H1 (cell line): ENCODE measurements around the gene PPFIBP2. TPM values are rescaled to one million over a fixed set of nuclear protein-coding genes. Genes with fewer than 3 reads are reported as not detected.

Experiments used
- CTCF ChIA-PET: fragments of 300-600 bp; sonication (Branson Sonifier 250); formaldehyde crosslinking; loops from one replicate; lab custom pipeline; 2021; ENCODE audit not compliant: partially characterized antibody; lab: Charles Lee
- POLR2A ChIA-PET: fragments of 300-600 bp; sonication (Branson Sonifier 250); formaldehyde crosslinking; loops from one replicate; lab custom pipeline; 2021; ENCODE audit warnings: inconsistent platforms; ENCODE audit not compliant: partially characterized antibody; lab: Charles Lee
- DNase-seq, 2 experiments: peaks; one replicate each; pipeline versions ENCODE4 v3.0.0 to v3.0.0-alpha.2; 2010 to 2022; ENCODE audit warnings: low spot score in 2 of 2, low read depth in 1 of 2, mixed read lengths in 1 of 2
- FAIRE-seq: peaks from 2 replicates; lab custom pipeline; 2011; peaks lifted over from hg19 to GRCh38; lab: Jason Lieb, UNC
- H2AFZ ChIP-seq: 2 replicates; pipeline ENCODE4 v1.8.1; 2012; ENCODE audit warnings: low read length, inconsistent platforms
- H2AK5ac ChIP-seq: 2 replicates; pipeline ENCODE4 v1.6.1; 2013; ENCODE audit warnings: low read depth, low read length
- H2BK120ac ChIP-seq: replicated peaks from 2 replicates; pipeline ENCODE3; 2013; ENCODE audit warnings: low read depth, low read length, inconsistent platforms
- H2BK12ac ChIP-seq: 2 replicates; pipeline ENCODE4 v1.6.1; 2013; ENCODE audit warnings: low read depth, low read length
- H2BK15ac ChIP-seq: 2 replicates; pipeline ENCODE4 v1.6.1; 2013; ENCODE audit warnings: low read length
- H2BK20ac ChIP-seq: 2 replicates; pipeline ENCODE4 v1.6.1; 2013; ENCODE audit warnings: low read length
- H2BK5ac ChIP-seq: 2 replicates; pipeline ENCODE4 v1.6.1; 2013; ENCODE audit warnings: low read depth, low read length
- H3K14ac ChIP-seq: 2 replicates; pipeline ENCODE4 v1.6.1; 2013; ENCODE audit warnings: inconsistent platforms; ENCODE audit not compliant: insufficient read length
- H3K18ac ChIP-seq: 2 replicates; pipeline ENCODE4 v1.6.1; 2013; ENCODE audit warnings: low read length; ENCODE audit errors: extremely low read depth
- H3K23ac ChIP-seq: 2 replicates; pipeline ENCODE4 v1.6.1; 2013; ENCODE audit warnings: inconsistent platforms; ENCODE audit not compliant: insufficient read length
- H3K23me2 ChIP-seq: 2 replicates; pipeline ENCODE4 v1.6.1; 2013; ENCODE audit warnings: low read depth, low read length
- H3K27ac ChIP-seq: 2 replicates; pipeline ENCODE4 v1.6.1; 2011; ENCODE audit warnings: low read depth, low read length, inconsistent platforms
- H3K27me3 ChIP-seq, 4 experiments: replicated peaks in 1 of 4; 1 replicate in 1 of 4; 2 replicates in 3 of 4; pipeline versions ENCODE4 v1.6.1 to v1.8.1; 2011 to 2013; ENCODE audit warnings: low read length in 3 of 4, mild to moderate bottlenecking in 3 of 4, inconsistent platforms in 2 of 4, mixed read lengths in 2 of 4, moderate library complexity in 1 of 4; ENCODE audit not compliant: control insufficient read depth in 3 of 4, insufficient read depth in 3 of 4; ENCODE audit errors: extremely low read depth in 1 of 4
- H3K36me3 ChIP-seq, 4 experiments: 2 replicates each; pipeline versions ENCODE4 v1.6.1 to v1.8.1; 2011 to 2013; ENCODE audit warnings: mild to moderate bottlenecking in 4 of 4, low read length in 3 of 4, moderate library complexity in 2 of 4, control low read depth in 1 of 4, inconsistent platforms in 1 of 4; ENCODE audit not compliant: insufficient read depth in 4 of 4, control insufficient read depth in 2 of 4
- H3K4ac ChIP-seq: replicated peaks from 2 replicates; pipeline ENCODE3; 2013; ENCODE audit warnings: low read length, low read depth, mixed read lengths, inconsistent platforms; ENCODE audit not compliant: insufficient read length
- H3K4me1 ChIP-seq, 4 experiments: replicated peaks in 1 of 4; 1 replicate in 1 of 4; 2 replicates in 3 of 4; pipeline versions ENCODE4 v1.6.1 to v1.8.1; 2011 to 2013; ENCODE audit warnings: low read length in 3 of 4, inconsistent platforms in 2 of 4, mixed read lengths in 1 of 4; ENCODE audit not compliant: insufficient read depth in 4 of 4, control insufficient read depth in 3 of 4
- H3K4me2 ChIP-seq, 2 experiments: 2 replicates each; pipeline versions ENCODE4 v1.6.1 to v1.8.1; 2011 to 2013; ENCODE audit warnings: low read depth in 2 of 2, low read length in 2 of 2, control low read depth in 1 of 2, inconsistent platforms in 1 of 2, mild to moderate bottlenecking in 1 of 2; ENCODE audit not compliant: insufficient read depth in 1 of 2
- H3K4me3 ChIP-seq, 4 experiments: fragments of 200-600, 300-600 bp in 1 of 4; sonication (generic), shearing (Covaris generic), sonication (Bioruptor Twin) in 1 of 4; 2 replicates each; pipeline versions ENCODE4 v1.5.1 to v1.8.1; 2011 to 2016; ENCODE audit warnings: low read length in 4 of 4, low read depth in 3 of 4, control low read depth in 2 of 4, inconsistent platforms in 2 of 4, mild to moderate bottlenecking in 2 of 4, mixed read lengths in 1 of 4, moderate library complexity in 1 of 4; ENCODE audit not compliant: insufficient read depth in 2 of 4; ENCODE audit errors: extremely low read depth in 1 of 4
- H3K56ac ChIP-seq: replicated peaks from 2 replicates; pipeline ENCODE3; 2013; ENCODE audit warnings: low read depth, mild to moderate bottlenecking, mixed read lengths, low read length, inconsistent platforms; ENCODE audit not compliant: insufficient read length
- H3K79me1 ChIP-seq: 2 replicates; pipeline ENCODE4 v1.6.1; 2013; ENCODE audit warnings: low read depth, low read length, control low read depth
- H3K79me2 ChIP-seq, 2 experiments: 2 replicates each; pipeline versions ENCODE4 v1.6.1 to v1.8.1; 2012 to 2013; ENCODE audit warnings: low read length in 2 of 2, mild to moderate bottlenecking in 2 of 2, inconsistent platforms in 1 of 2; ENCODE audit not compliant: insufficient read depth in 2 of 2, control insufficient read depth in 1 of 2
- H3K9ac ChIP-seq, 4 experiments: replicated peaks in 1 of 4; 1 replicate in 1 of 4; 2 replicates in 3 of 4; pipeline versions ENCODE4 v1.6.1 to v1.8.1; 2011 to 2013; ENCODE audit warnings: low read depth in 3 of 4, low read length in 3 of 4, control low read depth in 2 of 4, mild to moderate bottlenecking in 2 of 4, moderate library complexity in 2 of 4, inconsistent platforms in 1 of 4; ENCODE audit errors: extremely low read depth in 1 of 4
- H3K9me3 ChIP-seq, 2 experiments: 2 replicates each; pipeline versions ENCODE4 v1.6.1 to v1.8.1; 2012 to 2013; ENCODE audit warnings: mild to moderate bottlenecking in 2 of 2, moderate library complexity in 2 of 2, control low read depth in 1 of 2, inconsistent platforms in 1 of 2, low read depth in 1 of 2, low read length in 1 of 2, mixed read lengths in 1 of 2; ENCODE audit not compliant: insufficient read depth in 2 of 2
- H4K20me1 ChIP-seq, 2 experiments: replicated peaks in 1 of 2; 2 replicates each; pipeline versions ENCODE3 to v1.8.1; 2011 to 2013; ENCODE audit warnings: inconsistent platforms in 2 of 2, low read length in 2 of 2, mild to moderate bottlenecking in 1 of 2; ENCODE audit not compliant: insufficient read depth in 2 of 2, control insufficient read depth in 1 of 2
- H4K5ac ChIP-seq: 2 replicates; pipeline ENCODE4 v1.6.1; 2013; ENCODE audit warnings: low read length, low read depth, mixed read lengths, inconsistent platforms; ENCODE audit not compliant: insufficient read length
- H4K8ac ChIP-seq: 2 replicates; pipeline ENCODE4 v1.8.0; 2013; ENCODE audit warnings: mild to moderate bottlenecking, moderate library complexity, low read length, inconsistent platforms; ENCODE audit not compliant: insufficient read depth; ENCODE audit errors: extremely low read depth
- H4K91ac ChIP-seq: replicated peaks from 2 replicates; pipeline ENCODE3; 2013; ENCODE audit warnings: low read length, mixed read lengths, inconsistent platforms; ENCODE audit not compliant: insufficient read length
- BRCA1 ChIP-seq: IDR thresholded peaks from 2 replicates; pipeline ENCODE4 v1.6.1; 2012; ENCODE audit warnings: low read depth, low read length, improper control_type of control experiment
- NANOG ChIP-seq: IDR thresholded peaks from 2 replicates; pipeline ENCODE4 v1.6.1; 2011; ENCODE audit warnings: low read length, low read depth, mild to moderate bottlenecking, inconsistent platforms; ENCODE audit not compliant: insufficient read depth, poor library complexity, severe bottlenecking
- WGBS, 2 experiments: shearing (Covaris generic) in 1 of 2; methylation state at CpG; one replicate each; pipeline versions ENCODE4 v1.1.6 to v1.1.7; 2013 to 2015; ENCODE audit warnings: low lambda C conversion rate in 2 of 2, mixed read lengths in 2 of 2, inconsistent platforms in 1 of 2, low coverage in 1 of 2, missing lambda C conversion rate in 1 of 2; ENCODE audit not compliant: insufficient replicate concordance in 2 of 2, insufficient coverage in 1 of 2, insufficient read length in 1 of 2; ENCODE audit errors: extremely low coverage in 1 of 2, missing lambda C conversion rate in 1 of 2; 5-methylcytosine and 5-hydroxymethylcytosine counted together
- polyA plus RNA-seq, 7 experiments: library from polyadenylated mRNA; depleted of rRNA in 3 of 7; stranded (reverse) in 5 of 7; unstranded in 2 of 7; fragments of >200 nt in 5 of 7; fragments of 200-250 nt in 2 of 7; gene quantifications; 1 replicate in 5 of 7; 2 replicates in 1 of 7; 4 replicates in 1 of 7; pipeline versions ENCODE4 v1.2.1 to v1.2.3, GENCODE V29; 2011 to 2013; ENCODE audit warnings: missing spikeins in 2 of 7, mixed read lengths in 2 of 7
- total RNA-seq: library from RNA; stranded (reverse); fragmentation: NEBNext Ultra II Directional; extraction: Animal tissue kit (Norgen Biotek cat#: 25700); gene quantifications from 2 replicates; pipeline ENCODE4 v1.2.1, GENCODE V29; 2021

Gene PPFIBP2
- total and polyA plus RNA-seq, 2 of the 8 experiments (the other 6 are each of a cell fraction or from before 2014, with no cell fraction given), result 5.5 to 9.8 TPM

DNA sequence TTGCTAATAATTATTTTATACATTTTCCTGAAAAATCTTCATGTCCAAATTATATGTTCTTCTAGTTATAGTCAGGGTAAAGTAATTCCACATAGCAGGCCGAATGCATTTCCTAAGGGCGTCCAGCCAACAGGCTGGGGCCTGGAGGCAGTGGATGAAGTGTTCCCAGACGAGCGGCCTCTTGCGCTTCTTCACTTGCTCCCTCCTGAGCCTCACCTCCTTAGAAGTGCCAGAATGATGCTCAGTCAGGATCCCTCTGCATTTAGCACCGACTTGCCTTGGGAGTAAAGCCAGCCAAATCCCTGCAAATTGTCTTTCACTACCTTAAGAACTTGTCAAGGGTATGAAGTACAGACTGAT is 27.0 kb upstream of the PPFIBP2 start:
- Histone ChIP-seq H2BK20ac (no peak overlapping the region), H3K79me2 (no peaks in the 10 kb centered on the region), H4K8ac (no peak overlapping the region), H4K91ac (no peak overlapping the region), H3K9me3 (no peaks in the 10 kb centered on the region), H3K23ac (no peak overlapping the region), H3K4me2 (no peak overlapping the region), H2BK12ac (no peak overlapping the region), H3K36me3 (no peaks in the 10 kb centered on the region), H4K20me1 (no peaks in the 10 kb centered on the region), H3K56ac (no peak overlapping the region), H4K5ac (no peak overlapping the region), H3K9ac (no peak overlapping the region), H3K4me1 (peaks cover 0 to 8% (median 1%) of the 10 kb centered on the region in 4 experiments; a peak in 3 of 7 replicates), H2AK5ac (no peak overlapping the region), H2BK15ac (no peak overlapping the region), H3K4ac (no peak overlapping the region), H3K27ac (no peak overlapping the region), H2BK5ac (no peak overlapping the region), H3K79me1 (no peaks in the 10 kb centered on the region), H2BK120ac (no peak overlapping the region), H3K23me2 (no peaks in the 10 kb centered on the region), H2AFZ (no peak overlapping the region), H3K27me3 (no peaks in the 10 kb centered on the region), H3K18ac (no peak overlapping the region), H3K14ac (no peak overlapping the region), H3K4me3 (no peak overlapping the region)
- CTCF ChIA-PET, result interaction anchor here (0.9 to 1.7 kb wide), 3 partner anchors 20 to 208 kb away, joined by 3 to 4 read pairs (median 3); no protein-coding TSS in a partner anchor
- TF ChIP-seq NANOG (no peak), BRCA1 (no peak)
- DNase-seq (no peak), FAIRE-seq (no peak)
- WGBS, 2 experiments, result 90% methylated on average over 6 of the region's 6 CpGs; no CpG with 5 or more reads in 1 of the 2 experiments
- POLR2A ChIA-PET, result no interaction called here
